GM13976 (cell line): ENCODE data around the gene KIRREL3.

Source experiments
- DNase-seq: peaks from one replicate; pipeline ENCODE4 v3.0.0; 2012; ENCODE audit warnings: low spot score
- in situ Hi-C: fragments of 300-500 bp; cut with MboI; formaldehyde crosslinking; loops from one replicate; pipeline ENCODE4 v1.12.0; 2022; ENCODE audit warnings: low sequenced_read_pairs, mixed read lengths, inconsistent platforms; ENCODE audit not compliant: unreplicated experiment
- TF ChIP-seq, protein P1 (sequence below): IDR thresholded peaks from 2 replicates; pipeline ENCODE4 v1.5.1; 2012; ENCODE audit warnings: borderline replicate concordance, mild to moderate bottlenecking; ENCODE audit not compliant: insufficient read depth; ENCODE audit errors: extremely low read depth, missing control alignments, control extremely low read depth

KIRREL3 gene

DNA sequence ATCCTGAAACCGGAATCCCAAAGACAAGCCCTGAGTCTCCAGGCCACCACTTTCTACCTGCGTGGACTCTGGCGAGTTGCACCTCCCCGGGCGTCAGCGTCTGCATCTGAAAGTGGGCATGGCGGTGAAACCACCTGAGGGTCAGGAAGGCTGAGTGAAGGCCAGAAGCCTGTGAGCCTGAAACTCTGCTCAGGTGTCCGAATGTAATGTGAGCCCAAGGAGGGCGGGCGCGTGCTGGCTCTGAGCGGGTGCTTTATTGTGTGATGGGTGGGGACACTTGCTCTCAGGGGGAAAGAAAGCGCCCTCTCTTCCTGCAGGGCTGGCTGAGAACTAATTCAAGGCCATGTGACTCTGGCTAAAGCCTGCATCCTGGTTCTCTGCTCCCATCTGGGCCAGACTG is 509.5 kb downstream of the KIRREL3 start:
- TF ChIP-seq, protein P1, sequence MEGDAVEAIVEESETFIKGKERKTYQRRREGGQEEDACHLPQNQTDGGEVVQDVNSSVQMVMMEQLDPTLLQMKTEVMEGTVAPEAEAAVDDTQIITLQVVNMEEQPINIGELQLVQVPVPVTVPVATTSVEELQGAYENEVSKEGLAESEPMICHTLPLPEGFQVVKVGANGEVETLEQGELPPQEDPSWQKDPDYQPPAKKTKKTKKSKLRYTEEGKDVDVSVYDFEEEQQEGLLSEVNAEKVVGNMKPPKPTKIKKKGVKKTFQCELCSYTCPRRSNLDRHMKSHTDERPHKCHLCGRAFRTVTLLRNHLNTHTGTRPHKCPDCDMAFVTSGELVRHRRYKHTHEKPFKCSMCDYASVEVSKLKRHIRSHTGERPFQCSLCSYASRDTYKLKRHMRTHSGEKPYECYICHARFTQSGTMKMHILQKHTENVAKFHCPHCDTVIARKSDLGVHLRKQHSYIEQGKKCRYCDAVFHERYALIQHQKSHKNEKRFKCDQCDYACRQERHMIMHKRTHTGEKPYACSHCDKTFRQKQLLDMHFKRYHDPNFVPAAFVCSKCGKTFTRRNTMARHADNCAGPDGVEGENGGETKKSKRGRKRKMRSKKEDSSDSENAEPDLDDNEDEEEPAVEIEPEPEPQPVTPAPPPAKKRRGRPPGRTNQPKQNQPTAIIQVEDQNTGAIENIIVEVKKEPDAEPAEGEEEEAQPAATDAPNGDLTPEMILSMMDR = no peak
- no peak for DNase-seq
- in situ Hi-C loops = no loop called here

DNA sequence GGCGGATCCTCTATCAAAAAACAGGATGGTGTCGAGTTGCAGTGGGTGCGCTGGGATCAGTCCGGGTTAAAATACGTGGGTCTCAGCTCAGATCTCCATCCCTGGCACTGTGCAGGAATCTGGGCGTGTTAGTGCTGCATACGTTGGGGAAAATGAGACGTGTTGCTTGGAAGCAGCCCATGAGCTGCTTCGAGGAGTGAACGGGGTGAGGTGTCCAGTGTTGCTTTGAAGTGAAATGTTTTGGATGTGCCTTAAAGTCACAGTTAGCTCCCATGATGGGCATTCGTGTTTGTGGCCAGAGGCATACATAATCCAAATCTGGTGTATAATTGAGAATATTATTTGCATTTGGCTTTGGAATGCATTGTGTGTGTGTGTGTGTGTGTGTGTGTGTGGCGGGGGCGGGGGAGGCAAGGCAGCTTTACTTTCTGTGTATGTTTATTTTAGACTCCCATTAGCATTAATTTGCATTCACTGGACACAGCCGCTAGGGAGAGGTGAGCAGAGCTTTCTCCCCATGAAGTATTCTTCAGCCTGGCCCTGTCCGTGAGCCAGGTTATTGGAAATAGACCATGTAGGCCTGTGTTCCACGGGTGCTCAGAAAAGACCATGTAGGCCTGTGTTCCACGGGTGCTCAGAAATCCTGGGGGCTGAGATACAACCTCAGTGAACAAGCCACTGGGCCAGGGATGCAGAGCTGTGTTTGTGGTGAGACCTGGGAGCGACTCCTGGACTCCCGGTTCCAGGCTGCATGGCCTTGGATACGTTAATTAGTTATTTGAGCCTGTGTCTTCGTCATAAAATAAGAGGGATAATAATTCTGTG is 510.5 kb downstream of the KIRREL3 start:
- no peak for DNase-seq
- TF ChIP-seq, protein P1 = no peak
- in situ Hi-C loops = no loop called here

DNA sequence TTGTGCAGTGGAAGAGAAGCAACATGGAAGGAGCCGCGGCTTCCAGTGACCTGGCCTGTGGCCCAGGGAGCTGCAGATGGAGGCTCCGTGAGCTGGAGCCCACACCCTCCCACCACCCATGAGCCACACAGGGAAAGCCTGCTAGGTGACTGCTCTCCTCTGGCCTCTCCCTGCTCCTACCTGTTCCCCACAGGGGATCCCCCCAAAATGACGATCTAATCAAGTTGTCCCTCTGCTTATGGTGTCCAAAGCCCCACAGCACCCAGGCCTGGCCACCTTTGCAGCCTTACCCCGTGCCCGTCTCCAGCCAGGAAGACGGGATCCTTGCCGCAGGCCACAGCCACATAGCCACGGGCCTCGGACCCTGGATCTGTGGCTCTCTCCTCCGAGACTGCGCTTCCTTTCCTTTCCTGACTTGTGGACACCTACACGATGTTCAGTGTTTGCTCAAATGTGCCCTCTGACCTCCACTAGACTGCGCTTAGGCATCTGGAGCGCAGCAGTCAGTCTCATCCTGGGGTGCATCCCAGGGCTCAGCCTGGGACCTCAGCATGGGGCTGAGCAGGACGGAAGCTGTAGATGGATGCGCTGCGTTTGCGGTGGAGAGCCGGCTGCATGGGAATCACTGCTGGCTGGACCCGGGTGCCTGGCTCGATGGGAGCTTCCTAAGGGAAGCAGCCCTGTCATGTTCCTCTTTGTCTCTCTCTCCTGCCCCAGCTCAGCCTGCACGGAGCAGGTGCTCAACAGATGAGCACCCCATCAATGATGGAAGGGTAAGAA is 511.8 kb downstream of the KIRREL3 start:
- TF ChIP-seq, protein P1 = no peak
- in situ Hi-C loops = no loop called here
- DNase-seq = no peak

DNA sequence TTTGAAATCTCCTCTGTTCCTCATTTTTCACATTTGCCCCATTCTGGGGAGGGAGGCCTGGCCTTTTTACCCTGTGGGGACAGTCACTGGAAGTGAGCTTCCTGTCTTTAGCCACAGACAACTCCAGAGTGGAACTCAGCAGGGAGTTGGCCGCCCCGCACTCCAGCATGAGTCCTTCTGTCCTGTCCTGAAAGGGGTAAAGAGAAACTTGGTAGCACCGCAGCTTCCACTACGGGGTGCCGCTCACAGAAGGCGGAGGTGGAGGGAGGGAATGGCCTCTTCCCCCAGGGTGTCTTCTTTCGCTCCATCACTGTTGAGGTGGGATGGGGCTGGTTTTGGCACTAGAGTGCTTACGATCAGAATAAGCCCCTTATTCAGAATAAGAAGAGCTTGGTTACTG is 512.9 kb downstream of the KIRREL3 start:
- no peak for DNase-seq
- TF ChIP-seq, protein P1 = no peak
- in situ Hi-C loops = no loop called here

DNA sequence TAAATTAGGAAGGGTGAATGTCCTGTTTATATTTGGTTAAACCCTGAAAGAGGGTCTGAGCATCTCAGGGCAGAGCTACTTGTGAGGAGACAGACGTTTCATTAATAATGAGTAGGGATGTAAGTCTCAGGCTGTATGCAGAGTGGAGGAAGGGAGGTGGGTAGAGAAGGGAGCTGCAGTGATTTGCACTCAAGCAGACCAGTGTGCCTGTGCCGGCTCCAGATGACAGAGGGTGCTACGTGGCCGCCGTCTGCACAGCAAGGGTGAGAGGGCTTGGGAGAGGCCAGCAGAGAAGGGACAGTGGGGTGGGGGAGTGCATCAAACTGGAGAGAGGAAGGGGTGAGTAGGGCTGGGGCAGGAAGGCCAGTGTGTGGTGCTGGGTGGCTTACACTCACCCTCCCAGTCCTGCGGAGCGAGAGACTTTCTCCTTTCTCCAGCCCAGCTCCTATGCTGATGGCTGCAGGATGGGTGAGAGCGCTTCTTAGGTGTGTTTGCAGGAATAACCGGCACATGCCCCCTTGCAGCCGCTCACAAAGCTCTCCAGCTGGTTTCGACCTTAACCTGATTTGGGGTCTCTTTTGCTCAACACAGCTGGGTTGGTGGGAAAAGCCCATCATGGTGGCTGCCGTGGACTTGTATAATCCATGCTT is 514.5 kb downstream of the KIRREL3 start:
- in situ Hi-C loops = no loop called here
- no peak for DNase-seq
- TF ChIP-seq, protein P1 = no peak

DNA sequence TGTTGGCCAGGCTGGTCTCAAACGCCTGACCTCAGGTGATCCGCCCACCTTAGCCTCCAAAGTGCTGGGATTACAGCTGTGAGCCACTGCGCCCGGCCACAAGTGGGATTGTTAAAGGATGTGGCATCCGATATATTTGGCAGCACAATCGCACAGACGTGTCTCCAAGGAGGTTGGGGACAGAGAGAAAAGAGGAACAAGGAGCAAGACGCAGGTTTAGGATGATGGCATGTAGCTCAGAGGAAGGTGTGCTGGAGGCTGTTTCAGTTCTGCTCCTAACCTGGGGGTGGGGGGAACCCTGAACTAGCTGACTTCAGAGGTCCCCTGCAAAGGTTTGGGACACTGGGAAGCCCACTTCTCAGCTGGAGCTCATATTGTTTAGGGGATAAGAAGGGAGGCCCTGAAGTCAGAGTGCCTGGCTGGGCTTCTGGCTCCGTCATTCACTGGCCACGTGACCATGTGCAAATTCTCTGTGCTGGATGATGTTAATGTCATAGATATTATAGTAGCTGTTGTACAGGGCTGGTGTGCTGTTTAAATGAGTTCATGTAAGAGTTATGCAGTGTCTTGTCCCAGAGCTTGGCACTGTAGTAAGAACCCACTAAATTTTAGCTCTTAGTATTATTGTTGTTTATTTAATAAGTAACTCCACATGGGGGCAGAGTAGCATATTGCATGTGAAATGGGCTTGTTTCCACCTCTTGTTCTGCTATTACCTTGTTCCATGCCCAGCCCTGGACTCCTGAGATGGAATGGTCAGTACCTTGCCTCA is 515.4 kb downstream of the KIRREL3 start:
- DNase-seq = no peak
- in situ Hi-C loops = no loop called here

More for the DNA sequence above, 515.4 kb downstream of the KIRREL3 start:
- TF ChIP-seq, protein P1 = no peak
